ENCODE measurements around the gene ACAD10. TPM values are rescaled to one million over a fixed set of nuclear protein-coding genes. Genes with fewer than 3 reads are reported as not detected.

The ACAD10 gene
- total and polyA plus RNA-seq, 10 of the 15 experiments (the other 5 are each of a cell fraction or from before 2014, with no cell fraction given) = 2.9 to 21.9 (median 17.5) TPM

DNA sequence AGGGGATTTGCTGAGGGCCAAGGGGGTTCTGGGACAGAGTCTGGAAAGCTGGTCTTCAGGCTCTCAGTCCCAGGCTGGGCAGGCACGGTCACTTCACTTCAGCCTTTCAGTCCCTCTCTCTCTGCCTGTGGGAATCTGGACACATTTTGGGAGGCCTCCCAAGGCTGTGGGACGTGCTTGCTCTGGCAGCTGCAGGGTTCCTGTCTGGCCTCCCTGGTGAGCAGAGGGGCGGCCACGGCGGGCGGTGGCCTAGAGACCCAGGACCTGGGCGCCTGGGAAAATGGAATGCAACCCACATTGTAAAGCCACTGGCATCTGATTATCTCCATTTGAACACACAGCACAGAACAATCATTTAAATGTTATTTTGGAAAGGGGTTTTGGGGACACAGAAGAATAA, 70.8 kb downstream of the ACAD10 start (continued):
- TF ChIP-seq, protein P1, sequence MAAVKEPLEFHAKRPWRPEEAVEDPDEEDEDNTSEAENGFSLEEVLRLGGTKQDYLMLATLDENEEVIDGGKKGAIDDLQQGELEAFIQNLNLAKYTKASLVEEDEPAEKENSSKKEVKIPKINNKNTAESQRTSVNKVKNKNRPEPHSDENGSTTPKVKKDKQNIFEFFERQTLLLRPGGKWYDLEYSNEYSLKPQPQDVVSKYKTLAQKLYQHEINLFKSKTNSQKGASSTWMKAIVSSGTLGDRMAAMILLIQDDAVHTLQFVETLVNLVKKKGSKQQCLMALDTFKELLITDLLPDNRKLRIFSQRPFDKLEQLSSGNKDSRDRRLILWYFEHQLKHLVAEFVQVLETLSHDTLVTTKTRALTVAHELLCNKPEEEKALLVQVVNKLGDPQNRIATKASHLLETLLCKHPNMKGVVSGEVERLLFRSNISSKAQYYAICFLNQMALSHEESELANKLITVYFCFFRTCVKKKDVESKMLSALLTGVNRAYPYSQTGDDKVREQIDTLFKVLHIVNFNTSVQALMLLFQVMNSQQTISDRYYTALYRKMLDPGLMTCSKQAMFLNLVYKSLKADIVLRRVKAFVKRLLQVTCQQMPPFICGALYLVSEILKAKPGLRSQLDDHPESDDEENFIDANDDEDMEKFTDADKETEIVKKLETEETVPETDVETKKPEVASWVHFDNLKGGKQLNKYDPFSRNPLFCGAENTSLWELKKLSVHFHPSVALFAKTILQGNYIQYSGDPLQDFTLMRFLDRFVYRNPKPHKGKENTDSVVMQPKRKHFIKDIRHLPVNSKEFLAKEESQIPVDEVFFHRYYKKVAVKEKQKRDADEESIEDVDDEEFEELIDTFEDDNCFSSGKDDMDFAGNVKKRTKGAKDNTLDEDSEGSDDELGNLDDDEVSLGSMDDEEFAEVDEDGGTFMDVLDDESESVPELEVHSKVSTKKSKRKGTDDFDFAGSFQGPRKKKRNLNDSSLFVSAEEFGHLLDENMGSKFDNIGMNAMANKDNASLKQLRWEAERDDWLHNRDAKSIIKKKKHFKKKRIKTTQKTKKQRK (IDR thresholded peaks at IDR 0.05; ENCODE audit: low read depth, low read length) = no peak
- TF ChIP-seq SREBF1 (IDR thresholded peaks at IDR 0.05; ENCODE audit: low read length) (no peak), NRF1 (conservative IDR thresholded peaks at IDR 0.05; ENCODE audit: low read depth, low read length) (no peak), ZZZ3 (IDR thresholded peaks at IDR 0.05; ENCODE audit: control insufficient read depth, insufficient read length, low read depth) (no peak), WRNIP1 (IDR thresholded peaks at IDR 0.05; ENCODE audit: borderline replicate concordance, low read depth, low read length) (no peak), CHD4 (IDR thresholded peaks at IDR 0.05) (no peak)
- TF ChIP-seq, protein P2, sequence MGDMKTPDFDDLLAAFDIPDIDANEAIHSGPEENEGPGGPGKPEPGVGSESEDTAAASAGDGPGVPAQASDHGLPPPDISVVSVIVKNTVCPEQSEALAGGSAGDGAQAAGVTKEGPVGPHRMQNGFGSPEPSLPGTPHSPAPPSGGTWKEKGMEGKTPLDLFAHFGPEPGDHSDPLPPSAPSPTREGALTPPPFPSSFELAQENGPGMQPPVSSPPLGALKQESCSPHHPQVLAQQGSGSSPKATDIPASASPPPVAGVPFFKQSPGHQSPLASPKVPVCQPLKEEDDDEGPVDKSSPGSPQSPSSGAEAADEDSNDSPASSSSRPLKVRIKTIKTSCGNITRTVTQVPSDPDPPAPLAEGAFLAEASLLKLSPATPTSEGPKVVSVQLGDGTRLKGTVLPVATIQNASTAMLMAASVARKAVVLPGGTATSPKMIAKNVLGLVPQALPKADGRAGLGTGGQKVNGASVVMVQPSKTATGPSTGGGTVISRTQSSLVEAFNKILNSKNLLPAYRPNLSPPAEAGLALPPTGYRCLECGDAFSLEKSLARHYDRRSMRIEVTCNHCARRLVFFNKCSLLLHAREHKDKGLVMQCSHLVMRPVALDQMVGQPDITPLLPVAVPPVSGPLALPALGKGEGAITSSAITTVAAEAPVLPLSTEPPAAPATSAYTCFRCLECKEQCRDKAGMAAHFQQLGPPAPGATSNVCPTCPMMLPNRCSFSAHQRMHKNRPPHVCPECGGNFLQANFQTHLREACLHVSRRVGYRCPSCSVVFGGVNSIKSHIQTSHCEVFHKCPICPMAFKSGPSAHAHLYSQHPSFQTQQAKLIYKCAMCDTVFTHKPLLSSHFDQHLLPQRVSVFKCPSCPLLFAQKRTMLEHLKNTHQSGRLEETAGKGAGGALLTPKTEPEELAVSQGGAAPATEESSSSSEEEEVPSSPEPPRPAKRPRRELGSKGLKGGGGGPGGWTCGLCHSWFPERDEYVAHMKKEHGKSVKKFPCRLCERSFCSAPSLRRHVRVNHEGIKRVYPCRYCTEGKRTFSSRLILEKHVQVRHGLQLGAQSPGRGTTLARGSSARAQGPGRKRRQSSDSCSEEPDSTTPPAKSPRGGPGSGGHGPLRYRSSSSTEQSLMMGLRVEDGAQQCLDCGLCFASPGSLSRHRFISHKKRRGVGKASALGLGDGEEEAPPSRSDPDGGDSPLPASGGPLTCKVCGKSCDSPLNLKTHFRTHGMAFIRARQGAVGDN (IDR thresholded peaks at IDR 0.05) = no peak
- TF ChIP-seq, protein P3, sequence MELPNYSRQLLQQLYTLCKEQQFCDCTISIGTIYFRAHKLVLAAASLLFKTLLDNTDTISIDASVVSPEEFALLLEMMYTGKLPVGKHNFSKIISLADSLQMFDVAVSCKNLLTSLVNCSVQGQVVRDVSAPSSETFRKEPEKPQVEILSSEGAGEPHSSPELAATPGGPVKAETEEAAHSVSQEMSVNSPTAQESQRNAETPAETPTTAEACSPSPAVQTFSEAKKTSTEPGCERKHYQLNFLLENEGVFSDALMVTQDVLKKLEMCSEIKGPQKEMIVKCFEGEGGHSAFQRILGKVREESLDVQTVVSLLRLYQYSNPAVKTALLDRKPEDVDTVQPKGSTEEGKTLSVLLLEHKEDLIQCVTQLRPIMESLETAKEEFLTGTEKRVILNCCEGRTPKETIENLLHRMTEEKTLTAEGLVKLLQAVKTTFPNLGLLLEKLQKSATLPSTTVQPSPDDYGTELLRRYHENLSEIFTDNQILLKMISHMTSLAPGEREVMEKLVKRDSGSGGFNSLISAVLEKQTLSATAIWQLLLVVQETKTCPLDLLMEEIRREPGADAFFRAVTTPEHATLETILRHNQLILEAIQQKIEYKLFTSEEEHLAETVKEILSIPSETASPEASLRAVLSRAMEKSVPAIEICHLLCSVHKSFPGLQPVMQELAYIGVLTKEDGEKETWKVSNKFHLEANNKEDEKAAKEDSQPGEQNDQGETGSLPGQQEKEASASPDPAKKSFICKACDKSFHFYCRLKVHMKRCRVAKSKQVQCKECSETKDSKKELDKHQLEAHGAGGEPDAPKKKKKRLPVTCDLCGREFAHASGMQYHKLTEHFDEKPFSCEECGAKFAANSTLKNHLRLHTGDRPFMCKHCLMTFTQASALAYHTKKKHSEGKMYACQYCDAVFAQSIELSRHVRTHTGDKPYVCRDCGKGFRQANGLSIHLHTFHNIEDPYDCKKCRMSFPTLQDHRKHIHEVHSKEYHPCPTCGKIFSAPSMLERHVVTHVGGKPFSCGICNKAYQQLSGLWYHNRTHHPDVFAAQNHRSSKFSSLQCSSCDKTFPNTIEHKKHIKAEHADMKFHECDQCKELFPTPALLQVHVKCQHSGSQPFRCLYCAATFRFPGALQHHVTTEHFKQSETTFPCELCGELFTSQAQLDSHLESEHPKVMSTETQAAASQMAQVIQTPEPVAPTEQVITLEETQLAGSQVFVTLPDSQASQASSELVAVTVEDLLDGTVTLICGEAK (IDR thresholded peaks at IDR 0.05; ENCODE audit: borderline replicate concordance) = no peak
- TF ChIP-seq, protein P4, sequence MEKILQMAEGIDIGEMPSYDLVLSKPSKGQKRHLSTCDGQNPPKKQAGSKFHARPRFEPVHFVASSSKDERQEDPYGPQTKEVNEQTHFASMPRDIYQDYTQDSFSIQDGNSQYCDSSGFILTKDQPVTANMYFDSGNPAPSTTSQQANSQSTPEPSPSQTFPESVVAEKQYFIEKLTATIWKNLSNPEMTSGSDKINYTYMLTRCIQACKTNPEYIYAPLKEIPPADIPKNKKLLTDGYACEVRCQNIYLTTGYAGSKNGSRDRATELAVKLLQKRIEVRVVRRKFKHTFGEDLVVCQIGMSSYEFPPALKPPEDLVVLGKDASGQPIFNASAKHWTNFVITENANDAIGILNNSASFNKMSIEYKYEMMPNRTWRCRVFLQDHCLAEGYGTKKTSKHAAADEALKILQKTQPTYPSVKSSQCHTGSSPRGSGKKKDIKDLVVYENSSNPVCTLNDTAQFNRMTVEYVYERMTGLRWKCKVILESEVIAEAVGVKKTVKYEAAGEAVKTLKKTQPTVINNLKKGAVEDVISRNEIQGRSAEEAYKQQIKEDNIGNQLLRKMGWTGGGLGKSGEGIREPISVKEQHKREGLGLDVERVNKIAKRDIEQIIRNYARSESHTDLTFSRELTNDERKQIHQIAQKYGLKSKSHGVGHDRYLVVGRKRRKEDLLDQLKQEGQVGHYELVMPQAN (conservative IDR thresholded peaks at IDR 0.05) = no peak
